ENCODE measurements around the gene CEMP1.

The CEMP1 gene

GRCh38 chr16:2528161-2529060 is 2.8 kb downstream of the CEMP1 start:
- in situ Hi-C loops (cut with MboI; ENCODE audit: low pct_unique_long_range_greater_than_20kb, low sequenced_read_pairs, unreplicated experiment) = no loop called here
- no peak for TF ChIP-seq CTCF (IDR thresholded peaks at IDR 0.05; ENCODE audit: extremely low read depth, insufficient read depth, missing control alignments)

DNA sequence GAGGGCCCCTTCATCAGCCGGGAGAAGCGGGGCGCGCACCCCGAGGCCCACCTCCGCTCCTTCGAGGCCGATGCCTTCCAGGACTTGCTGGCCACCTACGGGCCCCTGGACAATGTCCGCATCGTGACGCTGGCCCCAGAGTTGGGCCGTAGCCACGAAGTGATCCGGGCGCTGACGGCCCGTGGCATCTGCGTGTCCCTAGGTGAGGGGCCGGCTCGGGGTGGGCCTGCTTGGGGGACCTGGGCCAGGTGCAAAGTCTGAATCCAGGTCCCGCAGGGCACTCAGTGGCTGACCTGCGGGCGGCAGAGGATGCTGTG is 3.5 kb downstream of the CEMP1 start:
- no peak for TF ChIP-seq CTCF (IDR thresholded peaks at IDR 0.05; ENCODE audit: extremely low read depth, insufficient read depth, missing control alignments)
- DNase-seq (ENCODE audit: low spot score) = no peak
- in situ Hi-C loops (cut with MboI; ENCODE audit: low pct_unique_long_range_greater_than_20kb, low sequenced_read_pairs, unreplicated experiment) = no loop called here

More at GRCh38 chr16:2528161-2529060, 2.8 kb downstream of the CEMP1 start:
- no peak for DNase-seq (ENCODE audit: low spot score)

GRCh38 chr16:2527071-2527783 is 4.0 kb downstream of the CEMP1 start:
- no peak for TF ChIP-seq CTCF (IDR thresholded peaks at IDR 0.05; ENCODE audit: extremely low read depth, insufficient read depth, missing control alignments)

DNA sequence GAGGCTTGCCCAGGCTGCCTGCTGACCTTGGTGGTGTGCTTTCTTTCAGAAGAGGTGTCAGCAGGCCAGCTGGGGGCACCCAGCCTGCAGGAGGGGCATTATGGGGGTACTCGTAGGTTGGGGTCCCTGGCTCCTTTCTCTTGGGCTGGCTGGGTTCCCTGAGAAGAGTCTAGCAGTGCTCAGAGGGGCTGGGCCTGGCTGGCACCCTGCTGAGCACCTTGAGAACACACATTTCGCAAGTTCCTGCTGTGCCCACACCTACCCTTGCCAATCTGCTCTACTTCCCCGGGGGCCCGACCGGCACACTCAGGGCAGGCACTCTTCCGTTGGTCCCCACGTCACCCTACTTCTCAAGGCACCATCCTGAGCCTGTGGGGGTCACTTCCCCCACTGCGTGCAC is 5.1 kb downstream of the CEMP1 start:
- DNase-seq (ENCODE audit: low spot score) = no peak
- in situ Hi-C loops (cut with MboI; ENCODE audit: low pct_unique_long_range_greater_than_20kb, low sequenced_read_pairs, unreplicated experiment) = no loop called here
- no peak for TF ChIP-seq CTCF (IDR thresholded peaks at IDR 0.05; ENCODE audit: extremely low read depth, insufficient read depth, missing control alignments)

More at GRCh38 chr16:2527071-2527783, 4.0 kb downstream of the CEMP1 start:
- in situ Hi-C loops (cut with MboI; ENCODE audit: low pct_unique_long_range_greater_than_20kb, low sequenced_read_pairs, unreplicated experiment) = no loop called here
- DNase-seq (ENCODE audit: low spot score) = no peak

GRCh38 chr16:2524339-2524938 is 6.8 kb downstream of the CEMP1 start:
- no peak for TF ChIP-seq CTCF (IDR thresholded peaks at IDR 0.05; ENCODE audit: extremely low read depth, insufficient read depth, missing control alignments)
- in situ Hi-C loops (cut with MboI; ENCODE audit: low pct_unique_long_range_greater_than_20kb, low sequenced_read_pairs, unreplicated experiment) = no loop called here
- DNase-seq (ENCODE audit: low spot score) = no peak

DNA sequence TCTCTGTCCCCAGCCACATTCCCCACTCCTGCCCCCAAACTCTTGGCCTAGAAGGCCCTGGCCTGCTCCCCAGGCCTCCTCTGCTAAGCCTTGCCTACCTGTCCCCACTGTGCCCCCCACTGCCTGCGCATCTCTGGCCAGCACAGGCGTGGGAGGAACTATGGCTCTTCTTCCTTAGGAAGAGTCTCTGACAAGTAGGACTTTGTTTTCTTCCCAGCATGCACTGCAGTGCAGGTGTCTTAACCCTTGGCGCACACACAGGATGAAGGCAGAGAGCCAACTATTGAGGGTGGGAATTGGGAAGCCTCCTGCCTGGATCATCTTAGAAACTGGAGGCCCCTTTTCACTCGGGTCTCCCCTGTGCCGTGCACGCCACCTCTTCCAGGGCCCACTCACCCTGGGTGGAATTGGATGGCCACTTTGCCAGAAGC is 7.4 kb downstream of the CEMP1 start:
- DNase-seq (ENCODE audit: low spot score) = no peak
- in situ Hi-C loops (cut with MboI; ENCODE audit: low pct_unique_long_range_greater_than_20kb, low sequenced_read_pairs, unreplicated experiment) = no loop called here
- TF ChIP-seq CTCF (IDR thresholded peaks at IDR 0.05; ENCODE audit: extremely low read depth, insufficient read depth, missing control alignments) = no peak

Measured in GM13977 (cell line).